ENCODE data around the gene ZNF547.

- TF ChIP-seq SUZ12 (IDR thresholded peaks at IDR 0.05) (no peak), ELF4 (IDR thresholded peaks at IDR 0.05) (no peak), FOXK2 (IDR thresholded peaks at IDR 0.05) (no peak), SP1 (IDR thresholded peaks at IDR 0.05) (no peak), LEF1 (IDR thresholded peaks at IDR 0.05; ENCODE audit: borderline replicate concordance) (no peak), BHLHE40 (IDR thresholded peaks at IDR 0.05; ENCODE audit: borderline replicate concordance) (no peak), ZNF384 (IDR thresholded peaks at IDR 0.05) (no peak), HDGF (IDR thresholded peaks at IDR 0.05; ENCODE audit: borderline replicate concordance) (no peak), FOXA1 (IDR thresholded peaks at IDR 0.05) (no peak), FOXM1 (IDR thresholded peaks at IDR 0.05; ENCODE audit: borderline replicate concordance) (no peak)
These were observed 11.5 kb upstream of the ZNF547 start for GRCh38 chr19:57351867-57352266.

All from HEK293T (cell line).